Hematopoietic multipotent progenitor cell treated with erythropoietin and hydrocortisone succinate and interleukin-3 and kit ligand, for 17 days (in vitro differentiated cells): ENCODE results near the gene AGPAT1.
A peak's percentile ranks its signal among the peaks of the same experiment; 100 is the strongest.

ENCODE experiments used
- DNase-seq: peaks from one replicate; pipeline ENCODE4 v3.0.0-alpha.2; 2015; ENCODE audit warnings: low spot score

Gene AGPAT1

DNA sequence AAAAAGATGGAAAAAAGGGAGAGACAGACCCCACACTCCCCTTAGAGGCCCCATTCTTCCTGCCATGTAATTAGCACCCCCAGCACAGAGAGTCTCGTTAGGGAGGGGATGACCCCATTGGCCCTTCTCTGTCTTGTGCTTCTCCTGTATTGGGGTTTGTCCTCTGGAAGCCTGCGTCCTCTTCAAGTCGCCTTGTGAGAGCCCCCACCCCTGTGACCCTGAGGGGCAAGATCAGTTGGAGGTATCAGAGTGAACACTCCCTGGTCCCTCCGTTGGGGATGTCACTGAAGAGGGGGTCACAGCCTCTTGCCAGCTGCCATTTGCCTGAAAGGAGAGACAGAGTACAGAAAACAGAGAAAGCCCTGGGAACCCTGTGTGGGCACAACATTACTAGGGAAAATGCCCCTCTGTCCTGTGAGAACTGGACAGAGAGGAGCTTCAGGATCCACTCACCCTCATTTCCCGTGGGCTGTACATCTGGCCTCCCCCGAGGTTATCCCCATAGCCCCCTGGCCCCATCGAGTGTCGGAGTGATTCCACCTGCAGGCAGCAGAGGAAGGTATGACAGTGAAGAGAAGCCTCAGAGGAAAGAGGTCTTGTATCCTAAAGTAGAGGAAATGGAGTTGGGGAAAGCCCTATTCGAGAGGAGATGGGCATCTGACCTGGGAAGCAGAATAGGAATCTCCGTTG lies 10.4 kb upstream of the AGPAT1 start:
- peak; percentile 41 for DNase-seq

DNA sequence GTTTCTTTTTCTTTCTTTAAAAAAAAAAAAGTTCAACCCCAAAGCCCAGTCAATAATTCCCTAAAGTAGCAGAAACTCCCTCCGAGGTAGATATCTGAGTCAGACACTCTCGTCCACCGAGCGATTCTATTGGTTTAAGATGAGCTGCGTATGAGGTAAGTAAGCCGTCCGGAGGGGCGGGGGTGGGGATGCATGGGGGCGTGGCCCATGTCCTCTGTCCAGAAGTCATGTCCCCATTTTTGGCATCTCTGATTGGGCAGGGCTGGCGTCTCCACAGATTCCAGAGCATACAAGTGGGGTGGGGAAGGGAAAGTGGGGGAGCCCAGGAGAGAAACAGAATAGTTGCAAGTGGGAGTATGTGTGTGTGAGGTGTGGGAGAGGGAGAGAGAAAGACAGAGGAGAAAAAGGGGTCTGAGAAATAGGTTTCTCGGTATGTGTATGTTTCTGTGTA lies 9.8 kb upstream of the AGPAT1 start:
- DNase-seq: peak; percentile 92

DNA sequence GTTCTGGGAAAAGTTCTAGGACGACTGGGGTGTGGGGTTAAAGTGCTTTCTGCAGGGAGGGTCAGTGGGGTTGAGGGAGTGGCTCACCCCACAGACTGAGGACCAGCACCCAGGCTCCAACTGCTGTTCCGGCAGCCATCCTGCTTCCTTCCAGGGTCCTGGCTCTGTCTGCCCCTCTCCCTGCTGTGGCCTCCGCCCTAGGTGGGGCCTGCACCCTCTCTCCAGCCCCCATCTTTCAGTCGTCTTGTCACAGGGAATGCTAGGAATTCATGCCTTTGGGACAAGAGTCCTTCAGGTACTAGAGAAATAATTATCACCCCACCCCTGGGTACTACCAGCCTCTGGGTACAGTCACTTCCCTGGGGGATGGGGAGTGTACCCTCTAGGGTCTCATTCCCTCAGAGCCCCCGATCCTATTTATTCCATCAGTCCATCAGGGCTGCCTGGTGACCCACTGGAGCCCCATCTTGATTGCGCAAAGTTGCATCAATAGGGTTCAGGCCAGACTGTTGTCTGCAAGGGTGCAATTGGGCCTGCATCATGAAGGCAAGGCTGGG lies 8.3 kb upstream of the AGPAT1 start, which contains the start of gene AGER:
TSS of gene AGER (minus strand) at position 170 of the 557 bp plus-strand sequence. CDS start at position 139, 31 bp downstream.
- peak; percentile 53 for DNase-seq

DNA sequence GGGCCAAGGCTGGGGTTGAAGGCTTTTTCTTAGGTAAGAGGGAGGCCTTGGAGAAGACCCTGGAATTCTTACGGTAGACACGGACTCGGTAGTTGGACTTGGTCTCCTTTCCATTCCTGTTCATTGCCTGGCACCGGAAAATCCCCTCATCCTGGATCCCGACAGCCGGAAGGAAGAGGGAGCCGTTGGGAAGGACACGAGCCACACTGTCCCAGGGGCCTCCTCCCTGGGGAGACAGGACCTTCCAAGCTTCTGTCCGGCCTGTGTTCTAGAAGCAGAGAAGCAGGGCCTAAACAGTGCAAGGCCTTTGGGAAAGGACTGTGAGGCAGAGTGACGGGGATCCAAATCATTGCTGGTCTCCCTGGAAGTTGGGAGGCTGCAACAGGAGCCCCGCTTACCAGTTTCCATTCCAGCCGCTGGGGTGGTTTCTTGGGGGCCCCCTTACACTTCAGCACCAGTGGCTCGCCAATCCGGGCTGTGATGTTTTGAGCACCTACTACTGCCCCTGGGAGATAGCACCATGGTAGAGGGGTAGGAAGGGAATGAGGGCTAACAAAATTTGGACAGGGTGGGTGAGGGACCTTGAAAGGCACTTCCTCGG lies 7.7 kb upstream of the AGPAT1 start:
- DNase-seq: no peak

DNA sequence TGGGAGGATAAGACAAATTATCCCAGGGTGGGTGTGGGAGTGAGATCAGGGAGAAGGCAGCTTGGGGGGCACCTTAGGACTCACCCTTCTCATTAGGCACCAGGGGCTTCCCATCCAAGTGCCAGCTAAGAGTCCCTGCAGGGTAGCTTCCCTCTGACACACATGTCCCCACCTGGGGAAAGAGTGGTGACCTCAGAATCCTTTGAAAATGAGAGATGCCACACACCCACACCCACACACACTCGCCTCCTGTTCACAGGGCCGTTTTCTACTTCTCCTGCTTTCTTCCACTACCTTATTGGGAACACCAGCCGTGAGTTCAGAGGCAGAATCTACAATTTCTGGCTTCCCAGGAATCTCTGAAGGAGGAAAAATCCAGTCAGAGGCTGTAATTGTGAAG lies 7.1 kb upstream of the AGPAT1 start:
- no peak for DNase-seq

DNA sequence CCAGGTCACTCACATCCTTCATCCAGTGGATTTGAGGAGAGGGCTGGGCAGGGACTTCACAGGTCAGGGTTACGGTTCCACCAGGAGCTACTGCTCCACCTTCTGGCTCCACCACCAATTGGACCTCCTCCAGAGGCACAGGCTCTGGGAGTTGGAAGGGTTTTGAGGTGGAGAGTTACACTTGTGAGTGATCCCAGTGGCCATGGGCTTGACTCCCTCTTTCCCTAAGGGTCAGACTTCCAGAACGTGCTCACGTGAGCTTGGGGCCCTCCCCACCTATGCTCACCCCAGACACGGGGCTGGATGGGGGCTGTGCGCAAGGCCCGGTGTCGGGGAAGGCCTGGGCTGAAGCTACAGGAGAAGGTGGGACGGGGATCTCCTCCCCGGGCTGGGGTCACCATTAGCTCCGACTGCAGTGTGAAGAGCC lies 6.7 kb upstream of the AGPAT1 start:
- peak; percentile 52 for DNase-seq

DNA sequence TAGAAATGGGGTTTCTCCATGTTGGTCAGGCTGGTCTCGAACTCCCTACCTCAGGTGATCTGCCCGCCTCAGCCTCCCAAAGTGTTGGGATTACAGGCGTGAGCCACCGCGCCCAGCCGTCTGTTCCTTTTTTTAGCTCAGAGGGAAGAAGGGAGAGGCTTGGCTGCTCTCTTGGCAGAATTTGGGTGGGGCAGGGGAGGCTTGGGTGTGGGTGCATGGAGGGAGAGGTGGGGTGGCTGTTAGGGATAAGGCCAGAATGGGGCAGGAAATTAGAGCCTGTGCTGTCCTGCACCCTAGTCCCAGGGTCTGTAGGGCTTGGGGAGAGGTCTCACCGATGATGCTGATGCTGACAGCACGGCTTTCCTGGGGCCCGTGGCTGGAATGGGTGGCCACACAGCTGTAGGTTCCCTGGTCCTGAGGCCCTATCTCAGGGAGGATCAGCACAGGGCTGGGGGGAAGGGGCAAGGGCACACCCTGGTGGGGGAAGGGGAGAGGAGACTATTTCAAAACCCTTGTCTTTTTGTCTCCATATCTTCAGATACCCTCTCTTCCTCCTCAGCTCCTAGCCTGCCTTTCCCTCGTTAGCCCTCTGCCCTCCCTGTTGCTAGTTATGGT lies 6.1 kb upstream of the AGPAT1 start:
- DNase-seq: peak; percentile 75

DNA sequence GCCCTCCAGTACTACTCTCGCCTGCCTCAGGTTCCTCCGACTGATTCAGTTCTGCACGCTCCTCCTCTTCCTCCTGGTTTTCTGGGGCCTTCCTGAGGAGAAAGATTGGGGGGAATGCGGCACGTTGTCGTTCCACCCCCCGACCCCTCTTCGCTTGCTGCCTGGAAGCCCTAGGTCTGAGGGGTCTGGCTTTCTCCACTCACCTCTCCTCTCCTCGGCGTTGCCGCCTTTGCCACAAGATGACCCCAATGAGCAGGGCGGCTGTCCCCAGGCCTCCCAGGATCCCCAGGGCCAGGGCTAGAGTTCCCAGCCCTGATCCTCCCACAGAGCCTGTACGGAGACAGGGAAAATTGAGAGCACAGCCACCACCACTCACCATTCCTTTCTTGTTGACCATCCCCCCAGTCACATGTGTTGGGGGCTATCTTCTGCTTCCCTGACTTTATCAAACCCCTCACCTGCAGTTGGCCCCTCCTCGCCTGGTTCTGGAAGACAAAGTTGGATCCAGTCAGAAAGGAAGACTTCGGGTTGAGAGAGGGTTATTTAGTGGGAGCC lies 5.3 kb upstream of the AGPAT1 start:
- DNase-seq: no peak

DNA sequence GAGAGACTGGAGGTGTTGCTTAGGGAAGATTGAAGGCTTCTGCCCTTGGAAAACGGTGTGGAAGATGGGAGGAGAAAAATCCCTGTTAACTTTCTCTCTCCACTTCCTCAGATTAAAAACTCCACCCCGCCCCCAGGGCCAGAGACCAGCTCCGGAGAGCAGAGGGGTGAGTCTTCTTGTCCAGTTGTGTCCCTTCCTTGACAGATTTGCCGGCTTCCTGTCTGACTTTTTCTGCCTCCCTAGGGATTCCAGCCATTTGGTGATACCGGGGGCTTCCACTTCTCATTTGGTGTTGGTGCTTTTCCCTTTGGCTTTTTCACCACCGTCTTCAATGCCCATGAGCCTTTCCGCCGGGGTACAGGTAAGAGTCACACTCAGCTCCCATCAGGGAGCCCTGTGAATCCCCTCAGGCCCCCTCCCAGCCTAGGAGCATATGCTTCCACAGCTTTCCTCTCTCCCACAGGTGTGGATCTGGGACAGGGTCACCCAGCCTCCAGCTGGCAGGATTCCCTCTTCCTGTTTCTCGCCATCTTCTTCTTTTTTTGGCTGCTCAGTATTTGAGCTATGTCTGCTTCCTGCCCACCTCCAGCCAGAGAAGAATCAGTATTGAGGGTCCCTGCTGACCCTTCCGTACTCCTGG lies 4.0 kb upstream of the AGPAT1 start:
- DNase-seq: no peak

DNA sequence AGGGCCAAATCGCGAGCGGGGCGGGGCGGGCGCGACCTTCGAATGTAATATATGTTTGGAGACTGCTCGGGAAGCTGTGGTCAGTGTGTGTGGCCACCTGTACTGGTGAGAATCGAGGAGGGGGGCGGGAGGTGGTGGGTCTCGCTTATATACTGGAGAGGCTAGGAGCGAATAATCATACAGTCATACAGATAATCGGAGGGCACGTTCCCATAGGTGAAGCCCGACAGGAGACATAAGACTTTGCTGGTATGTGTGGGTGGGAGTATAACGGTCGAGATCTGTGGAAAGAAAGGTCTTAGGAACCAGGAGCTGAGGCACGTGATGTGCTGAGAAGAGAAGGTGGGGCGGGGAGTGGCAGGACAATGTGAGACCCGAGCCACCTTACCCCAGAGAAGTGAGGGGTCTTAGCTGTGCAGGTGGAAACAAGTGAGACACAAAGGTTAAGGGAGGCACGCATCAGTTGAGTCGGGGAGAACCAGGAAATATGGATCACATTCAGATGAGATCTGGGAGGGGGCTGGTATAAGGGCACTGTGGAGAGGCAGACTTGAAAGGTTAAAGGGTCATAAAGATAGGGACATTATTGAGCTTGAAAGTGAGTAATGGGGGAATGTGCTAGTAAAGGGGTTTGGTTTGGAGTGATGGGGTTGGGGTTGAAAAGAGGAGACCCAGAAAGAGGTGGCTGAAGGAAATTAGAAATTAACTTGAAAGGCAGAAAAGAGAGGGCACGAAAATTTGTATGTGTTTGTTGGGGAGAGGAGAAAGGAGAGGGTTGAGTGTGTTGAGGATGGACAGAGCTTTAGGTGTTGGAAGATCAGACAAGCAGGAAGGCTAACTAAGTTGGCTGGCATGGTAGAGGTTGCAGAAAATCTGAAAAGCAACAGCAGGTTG lies 2.9 kb upstream of the AGPAT1 start:
- DNase-seq: peak; percentile 50

DNA sequence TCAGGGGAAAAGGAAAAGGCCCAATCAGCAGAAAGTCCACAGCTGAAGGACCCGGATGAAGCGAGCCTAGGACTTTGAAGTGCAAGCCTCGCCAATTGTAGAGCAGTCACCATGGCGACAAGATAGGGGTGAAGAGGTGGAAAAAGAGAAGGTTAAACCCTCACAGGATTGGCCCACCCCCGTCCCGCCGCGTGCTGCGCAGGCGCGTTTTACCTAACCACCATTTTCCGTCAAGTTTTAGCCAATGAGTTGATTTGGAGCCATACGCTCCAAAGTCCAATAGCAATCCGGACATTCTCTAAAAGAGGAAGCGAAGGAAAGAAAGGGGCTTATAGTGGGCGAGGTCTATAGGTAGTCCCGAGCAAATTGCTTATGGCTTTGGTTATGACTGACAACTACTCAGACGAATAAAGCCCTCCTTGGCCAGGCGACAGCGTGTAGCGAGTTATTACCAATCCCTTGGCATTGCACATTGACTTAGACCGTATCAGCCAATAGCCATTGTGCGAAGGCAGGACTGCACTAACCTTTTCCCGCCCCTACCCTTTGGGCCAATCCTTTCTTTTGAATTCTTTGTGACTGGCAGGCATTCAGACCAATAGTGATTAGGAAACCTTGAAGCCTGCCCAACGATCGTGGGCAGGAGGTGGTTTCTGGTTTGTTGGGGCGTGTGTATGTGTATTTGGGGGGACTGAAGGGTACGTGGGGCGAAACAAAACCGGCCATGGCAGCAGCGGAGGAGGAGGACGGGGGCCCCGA lies 2.1 kb upstream of the AGPAT1 start, which contains the start of gene RNF5:
TSS of gene RNF5 (plus strand) at position 618 of the 759 bp plus-strand sequence. CDS start at position 725, 107 bp downstream.
- DNase-seq: peak; percentile 99

DNA sequence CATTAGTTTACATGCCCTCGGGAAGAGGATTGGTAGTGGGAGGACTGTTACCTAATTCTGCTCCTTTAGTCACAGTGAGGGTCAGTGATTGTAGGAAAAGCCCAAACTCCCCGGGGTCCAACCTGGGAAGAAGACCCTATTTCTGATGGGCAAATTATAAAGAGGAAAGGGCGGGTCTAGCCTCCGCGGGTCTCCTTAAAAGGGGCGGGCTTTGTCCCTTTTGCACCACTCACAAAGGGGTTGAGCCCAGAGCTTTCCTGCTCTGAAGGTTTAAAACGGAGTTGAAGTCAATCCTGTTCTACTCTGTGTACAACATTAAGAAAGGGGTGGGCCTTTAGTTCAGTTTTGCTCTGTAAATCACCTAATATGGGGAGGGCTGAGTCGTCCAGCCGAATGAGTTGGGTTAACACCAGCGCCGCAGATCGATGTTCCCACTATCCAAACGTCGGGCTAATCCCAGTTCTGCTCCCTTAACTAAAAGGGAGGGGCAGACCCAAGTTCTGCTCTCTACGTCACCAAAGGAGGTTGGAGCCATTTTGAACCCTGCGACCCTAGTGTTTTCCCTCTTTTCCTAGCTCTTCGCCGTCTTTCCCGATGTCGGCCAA lies 1.4 kb upstream of the AGPAT1 start:
- no peak for DNase-seq

DNA sequence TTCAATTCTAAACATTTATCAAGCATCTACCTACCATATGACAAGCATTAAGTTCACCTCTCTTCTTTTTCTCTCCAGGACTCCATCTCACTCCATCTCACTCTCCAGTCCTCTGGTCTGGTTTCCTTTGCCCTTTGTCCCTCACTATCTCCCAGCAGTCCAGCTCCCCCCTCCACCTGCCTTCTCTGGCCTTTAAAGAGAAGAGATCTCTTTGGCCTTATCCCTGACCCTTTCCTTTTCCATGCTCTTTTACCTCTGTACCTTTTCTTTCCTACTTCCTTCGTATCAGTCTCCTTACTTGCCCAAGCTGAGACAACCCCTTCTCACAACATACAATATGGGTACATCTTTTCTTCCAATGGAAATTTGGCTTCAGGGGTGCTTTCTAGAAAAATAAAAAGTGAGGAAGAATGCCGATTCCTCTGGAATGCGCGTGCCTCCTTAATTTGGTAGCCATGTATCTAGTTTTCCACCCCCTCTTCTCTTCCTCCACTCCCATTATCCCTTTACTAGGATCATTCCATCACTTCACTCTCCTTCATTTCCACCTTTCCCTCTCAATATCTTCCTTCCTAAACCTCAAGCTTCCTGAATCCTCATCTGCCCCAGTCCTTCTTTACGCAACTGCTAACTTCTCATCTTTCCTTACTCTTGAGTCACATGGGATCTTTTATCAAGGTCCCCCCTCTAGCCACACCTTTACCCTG lies 745 bp upstream of the AGPAT1 start:
- DNase-seq: peak; percentile 63

DNA sequence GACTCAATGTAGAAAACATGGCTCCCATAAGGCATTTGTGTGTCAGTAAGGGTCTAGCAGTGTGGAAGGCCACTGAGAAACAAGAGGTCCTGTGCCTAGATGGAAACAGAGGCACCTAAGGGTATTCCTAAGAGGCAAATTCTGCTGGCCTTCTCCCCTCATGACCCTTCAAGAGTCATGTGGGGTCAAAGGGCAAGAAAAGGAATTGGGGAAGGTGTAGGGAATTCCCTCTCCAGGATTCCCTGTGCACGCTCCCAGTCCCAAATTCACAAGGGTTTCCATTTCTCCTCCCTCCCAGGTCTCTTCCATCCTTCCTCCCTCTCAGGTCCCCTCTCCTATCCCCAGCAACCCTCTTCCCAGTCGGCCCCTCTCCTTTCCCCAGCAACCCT lies 568 bp downstream of the AGPAT1 start:
- DNase-seq: peak; percentile 33

DNA sequence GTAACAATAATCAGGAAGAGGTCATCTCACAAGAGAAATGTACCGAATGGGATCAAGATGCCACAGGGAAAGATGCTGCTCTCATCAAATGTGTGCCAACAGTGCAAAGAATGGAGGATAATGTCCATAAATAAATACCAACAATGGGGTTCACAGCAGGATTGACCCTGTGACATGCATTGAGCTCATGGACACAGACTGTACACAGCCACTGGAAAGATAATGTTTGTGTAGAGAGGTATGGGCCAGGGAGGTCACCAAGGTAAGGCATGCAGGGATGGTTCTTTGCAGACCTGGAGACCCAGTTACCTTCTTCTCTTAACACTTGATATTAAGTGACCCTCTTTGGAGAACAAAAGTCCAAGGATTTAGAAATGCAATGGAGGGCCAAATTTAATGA lies 1.5 kb downstream of the AGPAT1 start:
- DNase-seq: no peak

DNA sequence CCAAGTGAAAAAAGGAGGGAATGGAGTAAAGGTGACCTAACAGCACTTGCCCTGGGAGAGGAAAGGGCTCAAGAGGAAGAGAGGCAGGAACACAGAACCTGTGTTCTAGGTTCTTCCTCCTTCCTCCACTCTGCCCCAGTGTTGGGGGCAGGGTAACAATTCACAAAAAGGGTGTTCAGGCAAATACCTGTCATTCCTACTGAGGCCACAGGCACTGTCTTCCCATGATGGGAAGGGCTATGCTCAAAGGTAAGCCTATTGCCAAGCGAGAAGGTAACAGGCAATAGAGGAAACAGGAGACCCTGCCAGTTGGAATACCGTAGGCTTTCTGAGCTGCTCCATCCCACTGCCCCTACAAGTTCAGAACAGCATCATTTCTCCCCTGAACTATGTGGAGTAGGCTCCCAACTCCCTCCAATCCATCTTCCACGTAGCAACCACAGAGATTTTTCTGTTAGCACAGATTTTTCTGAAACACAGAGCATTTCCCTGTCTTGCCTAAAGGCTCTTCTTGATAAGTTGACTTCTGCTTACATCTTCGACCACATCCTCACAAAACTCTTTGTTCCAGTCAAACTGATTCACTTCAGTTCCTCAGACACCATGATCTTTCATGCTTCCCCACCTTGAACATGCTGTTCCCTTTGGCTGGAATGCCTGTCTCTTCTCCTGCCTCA lies 2.7 kb downstream of the AGPAT1 start:
- no peak for DNase-seq

DNA sequence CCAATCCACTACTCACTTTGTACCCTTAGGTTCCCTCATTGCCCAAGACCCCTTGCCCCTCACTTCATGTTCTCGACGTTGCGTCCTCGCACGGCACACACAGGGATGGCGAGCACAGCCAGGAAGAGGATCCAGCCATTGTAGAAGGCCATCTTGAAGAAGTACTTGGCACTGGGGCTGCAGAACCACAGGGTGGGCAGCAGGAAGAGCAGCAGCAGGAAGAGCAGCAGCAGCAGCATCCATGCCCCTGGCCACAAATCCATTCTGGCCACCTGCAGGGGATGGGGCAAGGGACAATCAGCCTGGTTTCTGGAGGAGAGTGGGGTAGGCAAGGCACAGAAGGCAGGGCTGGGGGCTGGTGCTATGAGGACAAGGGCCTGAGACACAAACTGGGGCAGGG lies 4.7 kb downstream of the AGPAT1 start:
- DNase-seq: no peak

DNA sequence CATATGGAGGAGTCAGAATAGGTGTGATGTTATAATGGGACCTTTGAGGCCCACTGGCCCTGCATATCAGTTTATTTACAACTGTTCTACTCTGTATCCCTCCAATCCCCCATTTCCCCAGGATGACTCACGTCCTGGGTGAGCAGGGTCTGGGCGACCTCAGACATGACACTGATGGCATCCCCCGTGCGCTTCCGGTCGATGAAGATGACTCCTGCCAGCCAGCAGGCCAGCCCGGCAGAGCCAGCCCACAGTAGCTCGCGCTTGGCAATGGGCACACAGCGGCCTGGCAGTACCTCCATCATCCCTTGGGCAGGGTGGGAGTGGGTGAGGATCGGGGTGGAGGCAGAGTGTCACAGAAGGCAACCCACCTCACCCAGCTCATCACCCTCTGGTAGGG lies 5.6 kb downstream of the AGPAT1 start:
- no peak for DNase-seq
